ENCODE results near the gene SCAMP2.
A peak's percentile ranks its signal among the peaks of the same experiment; 100 is the strongest.

The SCAMP2 gene

GRCh38 chr15:74815961-74816360 lies 57.2 kb downstream of the SCAMP2 start:
- DNase-seq = no peak

GRCh38 chr15:74815121-74815934 lies 57.8 kb downstream of the SCAMP2 start:
- DNase-seq = no peak

GRCh38 chr15:74812533-74812932 lies 60.6 kb downstream of the SCAMP2 start, which contains the start of gene LMAN1L:
Gene LMAN1L (plus strand): TSS chr15:74812835. CDS start chr15:74812855, 20 bp downstream.
- DNase-seq = no peak

GRCh38 chr15:74809956-74810355 lies 63.2 kb downstream of the SCAMP2 start:
- no peak for DNase-seq

GRCh38 chr15:74809242-74809641 lies 63.9 kb downstream of the SCAMP2 start:
- DNase-seq = no peak

DNA sequence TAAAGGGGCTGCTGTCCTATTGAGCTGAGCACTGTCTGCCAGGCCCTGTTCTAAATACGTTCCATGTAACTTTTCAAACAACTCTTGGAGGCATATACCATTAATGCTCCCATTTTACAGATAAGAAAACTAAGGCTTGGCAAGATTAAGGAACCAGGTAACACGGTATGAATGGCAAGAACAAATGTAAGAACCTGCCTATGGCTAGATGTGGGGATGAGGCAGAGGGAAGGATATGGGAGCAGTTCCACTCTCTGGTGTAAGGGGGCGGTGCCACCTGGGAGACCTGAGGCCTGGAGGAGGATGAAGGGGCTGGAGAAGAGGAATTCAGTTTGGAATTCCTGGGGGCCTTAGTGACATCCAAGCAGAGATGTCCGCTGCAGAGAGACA lies 64.3 kb downstream of the SCAMP2 start:
- no peak for DNase-seq

GRCh38 chr15:74808078-74808839 lies 64.9 kb downstream of the SCAMP2 start:
- DNase-seq = no peak

DNA sequence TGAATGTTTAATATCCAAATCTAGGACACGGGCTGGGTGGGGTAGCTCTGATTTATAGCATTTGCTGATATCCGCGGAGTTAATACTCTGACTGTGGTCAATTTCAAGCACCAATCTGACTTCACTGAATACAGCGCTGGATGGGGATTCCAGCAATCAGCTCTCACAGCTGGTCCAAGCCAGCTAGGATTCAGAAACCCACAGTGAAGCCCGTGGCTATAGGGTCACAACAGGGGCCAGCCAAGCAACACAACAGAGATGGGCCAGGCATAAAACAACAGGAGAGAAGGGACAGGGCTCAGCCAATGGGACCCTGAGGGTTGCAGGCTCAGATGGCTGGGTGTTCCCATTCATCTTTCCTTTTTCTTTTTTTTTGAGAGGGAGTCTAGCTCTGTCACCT lies 65.9 kb downstream of the SCAMP2 start:
- no peak for DNase-seq

DNA sequence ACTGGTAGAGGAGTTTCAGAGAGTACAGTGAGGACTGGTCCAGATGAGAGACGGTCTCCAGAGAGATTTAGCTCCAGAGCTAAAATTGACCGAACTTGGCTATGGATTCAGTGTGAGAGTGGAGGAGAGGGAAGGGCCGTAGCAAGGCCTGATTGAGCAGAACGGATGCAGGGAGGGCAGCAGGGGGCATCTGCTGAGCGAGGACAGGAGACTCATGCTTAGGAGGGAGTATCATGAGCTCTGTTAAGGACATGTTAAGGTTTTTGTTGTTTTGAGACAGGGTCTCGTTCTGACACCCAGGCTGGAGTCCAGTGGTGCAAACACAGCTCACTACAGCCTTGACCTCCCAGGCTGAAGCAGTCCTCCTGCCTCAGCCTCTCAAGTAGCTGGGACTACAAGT lies 68.2 kb downstream of the SCAMP2 start:
- no peak for DNase-seq

DNA sequence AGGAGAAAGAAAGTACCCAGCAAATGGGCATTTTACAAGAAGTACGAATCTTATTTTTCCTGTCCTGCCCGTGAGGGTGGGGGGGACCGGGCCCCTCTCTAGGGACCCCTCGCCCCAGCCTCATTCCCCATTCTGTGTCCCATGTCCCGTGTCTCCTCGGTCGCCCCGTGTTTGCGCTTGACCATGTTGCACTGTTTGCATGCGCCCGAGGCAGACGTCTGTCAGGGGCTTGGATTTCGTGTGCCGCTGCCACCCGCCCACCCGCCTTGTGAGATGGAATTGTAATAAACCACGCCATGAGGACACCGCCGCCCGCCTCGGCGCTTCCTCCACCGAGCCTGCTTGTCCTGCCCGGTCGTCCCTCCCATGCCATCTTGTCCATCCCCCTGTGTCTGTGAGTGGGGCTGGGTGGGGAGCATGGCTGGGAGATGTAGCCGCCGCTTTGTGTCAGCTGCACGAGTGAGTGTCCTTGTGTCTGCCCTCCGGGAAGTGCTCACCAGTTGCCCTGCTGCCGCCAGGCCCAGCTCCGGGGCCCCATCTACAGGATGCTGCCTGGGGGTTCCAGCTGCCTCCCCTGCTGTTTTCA lies 70.2 kb downstream of the SCAMP2 start:
- no peak for DNase-seq

DNA sequence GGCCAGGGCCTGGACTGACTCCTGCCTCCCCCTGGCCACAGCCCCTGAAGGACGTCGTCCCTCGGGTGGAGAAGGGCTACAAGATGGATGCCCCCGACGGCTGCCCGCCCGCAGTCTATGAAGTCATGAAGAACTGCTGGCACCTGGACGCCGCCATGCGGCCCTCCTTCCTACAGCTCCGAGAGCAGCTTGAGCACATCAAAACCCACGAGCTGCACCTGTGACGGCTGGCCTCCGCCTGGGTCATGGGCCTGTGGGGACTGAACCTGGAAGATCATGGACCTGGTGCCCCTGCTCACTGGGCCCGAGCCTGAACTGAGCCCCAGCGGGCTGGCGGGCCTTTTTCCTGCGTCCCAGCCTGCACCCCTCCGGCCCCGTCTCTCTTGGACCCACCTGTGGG lies 70.9 kb downstream of the SCAMP2 start:
- no peak for DNase-seq

GRCh38 chr15:74801311-74801997 lies 71.7 kb downstream of the SCAMP2 start:
- DNase-seq = no peak

DNA sequence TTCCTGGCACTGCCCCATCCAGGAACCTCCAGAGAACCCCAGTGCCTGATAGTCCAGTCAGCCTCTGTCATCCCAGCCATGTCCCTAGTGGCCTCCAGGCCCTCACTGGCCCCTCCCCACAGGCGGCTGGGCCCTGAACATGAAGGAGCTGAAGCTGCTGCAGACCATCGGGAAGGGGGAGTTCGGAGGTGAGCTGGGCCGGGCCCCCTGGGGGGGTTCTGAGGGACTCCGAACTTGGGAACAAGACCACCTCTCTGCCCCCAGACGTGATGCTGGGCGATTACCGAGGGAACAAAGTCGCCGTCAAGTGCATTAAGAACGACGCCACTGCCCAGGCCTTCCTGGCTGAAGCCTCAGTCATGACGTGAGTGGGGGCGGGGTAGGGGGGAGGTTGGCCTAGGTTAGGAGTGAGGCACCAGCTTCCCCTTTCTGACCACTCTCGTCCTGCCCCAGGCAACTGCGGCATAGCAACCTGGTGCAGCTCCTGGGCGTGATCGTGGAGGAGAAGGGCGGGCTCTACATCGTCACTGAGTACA lies 72.5 kb downstream of the SCAMP2 start:
- peak in 1 of 2 donors; percentile 42 for DNase-seq

GRCh38 chr15:74799856-74800558 lies 73.2 kb downstream of the SCAMP2 start:
- DNase-seq = peak; percentile 91 to 92

- DNase-seq = peak in 1 of 2 donors; percentile 51
These were observed 73.8 kb downstream of the SCAMP2 start for GRCh38 chr15:74799255-74799855.

- DNase-seq = no peak
These were observed 74.5 kb downstream of the SCAMP2 start for GRCh38 chr15:74798388-74799254.

DNA sequence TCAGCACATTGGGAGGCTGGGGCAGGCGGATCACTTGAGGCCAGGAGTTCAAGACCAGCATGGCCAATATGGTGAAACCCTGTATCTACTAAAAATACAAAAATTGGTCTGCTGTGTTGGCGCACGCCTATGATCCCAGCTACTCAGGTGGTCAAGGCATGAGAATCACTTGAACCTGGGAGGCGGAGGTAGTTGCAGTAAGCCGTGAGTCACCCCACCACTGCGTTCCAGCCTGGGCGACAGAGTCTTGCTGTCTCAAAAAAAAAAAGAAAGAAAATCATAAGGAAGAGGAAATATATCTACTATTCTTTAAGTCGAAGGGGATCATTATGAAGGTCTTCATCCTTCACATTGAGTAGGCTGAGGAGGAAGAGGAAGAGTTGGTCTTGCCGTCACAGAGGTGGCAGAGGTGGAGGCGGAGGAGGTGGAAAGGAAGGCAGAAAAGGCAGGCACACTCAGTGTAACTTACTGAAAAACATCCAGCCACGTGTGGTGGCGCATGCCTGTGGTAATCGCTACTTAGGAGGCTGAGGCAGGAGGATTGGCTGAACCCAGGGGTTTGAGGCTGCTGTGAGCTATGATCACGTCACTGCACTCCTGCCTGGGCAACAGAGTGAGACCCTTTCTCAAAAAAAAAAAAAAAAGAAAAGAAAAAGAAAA lies 77.1 kb downstream of the SCAMP2 start:
- DNase-seq = peak; percentile 31 to 42

- DNase-seq = no peak
These were observed 78.2 kb downstream of the SCAMP2 start for GRCh38 chr15:74794970-74795349.

DNA sequence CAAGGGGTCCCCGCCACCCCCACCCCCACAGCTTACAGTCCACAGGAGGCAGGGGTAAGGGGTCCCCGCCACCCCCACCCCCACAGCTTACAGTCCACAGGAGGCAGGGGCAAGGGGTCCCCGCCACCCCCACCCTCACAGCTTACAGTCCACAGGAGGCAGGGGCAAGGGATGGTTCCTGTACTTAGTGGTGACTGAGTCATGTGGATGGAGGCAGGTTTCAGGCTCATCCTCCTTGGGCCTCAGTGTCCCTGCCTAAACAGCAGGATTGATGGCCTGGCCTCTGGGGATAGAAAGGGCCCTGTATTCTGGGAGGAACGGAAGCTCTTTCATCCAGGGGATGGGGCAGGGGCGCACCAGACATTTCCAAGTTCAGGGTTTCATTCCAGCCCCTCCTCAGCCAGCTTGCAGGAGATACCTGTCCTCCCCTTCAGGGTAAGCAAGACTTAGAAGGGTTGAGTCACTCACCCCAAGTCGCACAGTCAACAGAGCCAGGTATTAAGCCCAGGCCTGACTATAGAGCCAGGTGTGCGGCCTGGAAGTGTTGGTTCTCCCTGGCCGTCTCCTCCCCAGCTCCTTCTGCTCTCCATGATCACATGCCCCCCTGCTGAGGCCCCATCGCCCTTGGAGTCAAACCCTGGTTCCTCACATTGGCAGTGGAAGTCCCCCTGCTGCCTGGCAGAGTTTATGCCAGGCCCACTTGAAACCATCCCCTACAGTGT lies 78.8 kb downstream of the SCAMP2 start:
- DNase-seq = no peak

Measured in CD4-positive, alpha-beta T cell treated with Interleukin-1 beta for 1 hour (primary cell).